Measurements from ENCODE around the gene FGFR1OP2. TPM values are rescaled to one million over a fixed set of nuclear protein-coding genes. Genes with fewer than 3 reads are reported as not detected.
A peak's percentile ranks its signal among the peaks of the same experiment; 100 is the strongest.

The FGFR1OP2 gene
- total RNA-seq, 1 donor from 2014 or later: 75.4 TPM

GRCh38 chr12:27006797-27007467, 68.7 kb downstream of the FGFR1OP2 start:
- H3K27ac ChIP-seq: no peak overlapping the region
- no peaks in the 10 kb centered on the region for H3K27me3 ChIP-seq
- intact Hi-C loops (cut with DNase I): no loop called here
- peaks cover 29% of the 10 kb centered on the region for H3K4me1 ChIP-seq
- no peaks in the 10 kb centered on the region for H3K36me3 ChIP-seq
- DNase-seq (ENCODE audit: extremely low spot score in 2 of 2): no peak
- no peaks in the 10 kb centered on the region for H3K9me3 ChIP-seq
- TF ChIP-seq, protein P1, sequence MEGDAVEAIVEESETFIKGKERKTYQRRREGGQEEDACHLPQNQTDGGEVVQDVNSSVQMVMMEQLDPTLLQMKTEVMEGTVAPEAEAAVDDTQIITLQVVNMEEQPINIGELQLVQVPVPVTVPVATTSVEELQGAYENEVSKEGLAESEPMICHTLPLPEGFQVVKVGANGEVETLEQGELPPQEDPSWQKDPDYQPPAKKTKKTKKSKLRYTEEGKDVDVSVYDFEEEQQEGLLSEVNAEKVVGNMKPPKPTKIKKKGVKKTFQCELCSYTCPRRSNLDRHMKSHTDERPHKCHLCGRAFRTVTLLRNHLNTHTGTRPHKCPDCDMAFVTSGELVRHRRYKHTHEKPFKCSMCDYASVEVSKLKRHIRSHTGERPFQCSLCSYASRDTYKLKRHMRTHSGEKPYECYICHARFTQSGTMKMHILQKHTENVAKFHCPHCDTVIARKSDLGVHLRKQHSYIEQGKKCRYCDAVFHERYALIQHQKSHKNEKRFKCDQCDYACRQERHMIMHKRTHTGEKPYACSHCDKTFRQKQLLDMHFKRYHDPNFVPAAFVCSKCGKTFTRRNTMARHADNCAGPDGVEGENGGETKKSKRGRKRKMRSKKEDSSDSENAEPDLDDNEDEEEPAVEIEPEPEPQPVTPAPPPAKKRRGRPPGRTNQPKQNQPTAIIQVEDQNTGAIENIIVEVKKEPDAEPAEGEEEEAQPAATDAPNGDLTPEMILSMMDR (IDR thresholded peaks at IDR 0.05): no peak
- no peak for TF ChIP-seq POLR2AphosphoS5 (IDR thresholded peaks at IDR 0.05; ENCODE audit: insufficient read depth in 1 of 2, low read depth in 1 of 2)
- TF ChIP-seq POLR2A (IDR thresholded peaks at IDR 0.05): no peak
- H3K4me3 ChIP-seq: no peak overlapping the region

- intact Hi-C loops (cut with DNase I): no loop called here
- H3K9me3 ChIP-seq: no peaks in the 10 kb centered on the region
Measured at GRCh38 chr12:27008081-27008480, 69.8 kb downstream of the FGFR1OP2 start.

GRCh38 chr12:27009881-27010301, 71.6 kb downstream of the FGFR1OP2 start:
- no peaks in the 10 kb centered on the region for H3K27me3 ChIP-seq
- H3K4me3 ChIP-seq: no peak overlapping the region
- H3K4me1 ChIP-seq: peaks cover 52% of the 10 kb centered on the region
- no peaks in the 10 kb centered on the region for H3K36me3 ChIP-seq
- intact Hi-C loops (cut with DNase I): loop anchor here (5.0 kb wide), 1 partner anchor 68 kb away; no protein-coding TSS in a partner anchor
- DNase-seq (ENCODE audit: extremely low spot score in 2 of 2): no peak
- H3K27ac ChIP-seq: no peak overlapping the region
- no peak for TF ChIP-seq POLR2AphosphoS5 (IDR thresholded peaks at IDR 0.05; ENCODE audit: insufficient read depth in 1 of 2, low read depth in 1 of 2)
- TF ChIP-seq, protein P1 (IDR thresholded peaks at IDR 0.05): no peak
- TF ChIP-seq POLR2A (IDR thresholded peaks at IDR 0.05): no peak
- no peaks in the 10 kb centered on the region for H3K9me3 ChIP-seq

More at GRCh38 chr12:27008081-27008480, 69.8 kb downstream of the FGFR1OP2 start:
- Histone ChIP-seq H3K4me1 (peaks cover 40% of the 10 kb centered on the region), H3K36me3 (no peaks in the 10 kb centered on the region), H3K4me3 (no peak overlapping the region), H3K27me3 (no peaks in the 10 kb centered on the region), H3K27ac (no peak overlapping the region)
- TF ChIP-seq POLR2A (IDR thresholded peaks at IDR 0.05) (no peak), POLR2AphosphoS5 (IDR thresholded peaks at IDR 0.05; ENCODE audit: insufficient read depth in 1 of 2, low read depth in 1 of 2) (no peak)
- TF ChIP-seq, protein P1 (IDR thresholded peaks at IDR 0.05): no peak
- DNase-seq (ENCODE audit: extremely low spot score in 2 of 2): no peak

GRCh38 chr12:27012239-27012981, 74.1 kb downstream of the FGFR1OP2 start:
- no peak for TF ChIP-seq POLR2A (IDR thresholded peaks at IDR 0.05)
- TF ChIP-seq, protein P1 (IDR thresholded peaks at IDR 0.05): no peak
- no peak for TF ChIP-seq POLR2AphosphoS5 (IDR thresholded peaks at IDR 0.05; ENCODE audit: insufficient read depth in 1 of 2, low read depth in 1 of 2)
- no peaks in the 10 kb centered on the region for H3K27me3 ChIP-seq
- DNase-seq (ENCODE audit: extremely low spot score in 2 of 2): no peak
- H3K36me3 ChIP-seq: no peaks in the 10 kb centered on the region
- peaks cover 66% of the 10 kb centered on the region for H3K4me1 ChIP-seq
- intact Hi-C loops (cut with DNase I): loop anchor here (5.0 kb wide), 1 partner anchor 70 kb away; no protein-coding TSS in a partner anchor
- H3K27ac ChIP-seq: peak overlapping the region; percentile 91
- no peaks in the 10 kb centered on the region for H3K9me3 ChIP-seq
- peak overlapping the region in 1 of 2 donors; percentile 99 for H3K4me3 ChIP-seq

GRCh38 chr12:27012982-27013255, 74.6 kb downstream of the FGFR1OP2 start:
- peak overlapping the region; percentile 91 for H3K27ac ChIP-seq
- H3K36me3 ChIP-seq: no peaks in the 10 kb centered on the region
- intact Hi-C loops (cut with DNase I): loop anchor here (5.0 kb wide), 1 partner anchor 71 kb away; no protein-coding TSS in a partner anchor
- TF ChIP-seq, protein P1 (IDR thresholded peaks at IDR 0.05): no peak
- TF ChIP-seq POLR2A (IDR thresholded peaks at IDR 0.05) (no peak), POLR2AphosphoS5 (IDR thresholded peaks at IDR 0.05; ENCODE audit: insufficient read depth in 1 of 2, low read depth in 1 of 2) (no peak)
- peaks cover 66% of the 10 kb centered on the region for H3K4me1 ChIP-seq
- no peak for DNase-seq (ENCODE audit: extremely low spot score in 2 of 2)
- no peaks in the 10 kb centered on the region for H3K9me3 ChIP-seq
- H3K27me3 ChIP-seq: no peaks in the 10 kb centered on the region
- H3K4me3 ChIP-seq: peak overlapping the region in 1 of 2 donors; percentile 99

Measured in vagina (tissue), 2 donors.